ENCODE measurements around the gene OR52H1. TPM values are rescaled to one million over a fixed set of nuclear protein-coding genes. Genes with fewer than 3 reads are reported as not detected.

OR52H1 gene
- total and polyA plus RNA-seq, 9 of the 15 experiments (the other 6 are each of a cell fraction or from before 2014, with no cell fraction given), result 0.15 TPM; not detected in 8

GRCh38 chr11:5557751-5558150 lies 9.4 kb upstream of the OR52H1 start:
- H3K27me3 ChIP-seq (ENCODE audit: control insufficient read depth in 2 of 2, insufficient read depth in 2 of 2, low read length in 2 of 2), result no peaks in the 10 kb centered on the region
- ChIA-PET POLR2A (interaction anchor here (0.6 kb wide), 1 partner anchor 87 kb away, joined by 3 read pairs; no protein-coding TSS in a partner anchor), CTCF (ENCODE audit: low intra/inter-chr PET ratio) (no interaction called here)
- H3K9me3 ChIP-seq (replicated peaks; ENCODE audit: control insufficient read depth, insufficient read depth, low read depth, low read length), result no peaks in the 10 kb centered on the region
- H3K4me1 ChIP-seq (replicated peaks in 1 of 2; ENCODE audit: control insufficient read depth in 2 of 2, insufficient read depth in 2 of 2, low read length in 2 of 2), result peaks cover 0 to 8% of the 10 kb centered on the region in 2 experiments; a peak in 3 of 5 replicates
- H3K79me2 ChIP-seq (ENCODE audit: control insufficient read depth, insufficient read depth, low read length), result no peaks in the 10 kb centered on the region
- H2AFZ ChIP-seq (ENCODE audit: low read depth, low read length), result no peak overlapping the region
- no peak overlapping the region for H3K9ac ChIP-seq (ENCODE audit: insufficient read depth in 1 of 2, low read depth in 2 of 2, low read length in 2 of 2)
- no peaks in the 10 kb centered on the region for H3K36me3 ChIP-seq (ENCODE audit: control insufficient read depth, insufficient read depth, low read length)
- ATAC-seq (no peak), FAIRE-seq (no peak), DNase-seq (ENCODE audit: extremely low read depth in 1 of 4, low spot score in 3 of 4) (no peak)
- in situ Hi-C loops (cut with MboI), result no loop called here
- no peak overlapping the region for H3K4me2 ChIP-seq (ENCODE audit: insufficient read depth, low read length)
- H4K20me1 ChIP-seq (replicated peaks; ENCODE audit: control insufficient read depth, insufficient read depth, low read length), result no peaks in the 10 kb centered on the region
- BruUV-seq (replicated peaks), result no TSS peak
- H3K4me3 ChIP-seq, result no peak overlapping the region
- H3K27ac ChIP-seq (ENCODE audit: extremely low read depth, low read depth, low read length), result no peak overlapping the region
- TF ChIP-seq CC2D1A (IDR thresholded peaks at IDR 0.05) (no peak), ZNF41 (CRISPR knock-in tag; conservative IDR thresholded peaks at IDR 0.05) (no peak), TFAP4 (CRISPR knock-in tag; IDR thresholded peaks at IDR 0.05; ENCODE audit: borderline replicate concordance) (no peak), JUN (IDR thresholded peaks at IDR 0.05; ENCODE audit: borderline replicate concordance, low read depth, low read length) (no peak), JUN (CRISPR knock-in tag; IDR thresholded peaks at IDR 0.05; ENCODE audit: borderline replicate concordance) (no peak), TRIM24 (IDR thresholded peaks at IDR 0.05) (no peak), BHLHE40 (IDR thresholded peaks at IDR 0.05; ENCODE audit: low read length) (no peak), TAF15 (IDR thresholded peaks at IDR 0.05; ENCODE audit: low read depth, low read length) (no peak), XRCC3 (IDR thresholded peaks at IDR 0.05) (no peak), FOXA1 (IDR thresholded peaks at IDR 0.05; ENCODE audit: borderline replicate concordance) (no peak), MYC (IDR thresholded peaks at IDR 0.05; ENCODE audit: low read depth, low read length) (no peak), MYC (CRISPR knock-in tag; IDR thresholded peaks at IDR 0.05; ENCODE audit: borderline replicate concordance, low read depth) (no peak), SNRNP70 (optimal IDR thresholded peaks at IDR 0.05; ENCODE audit: low read depth, low read length) (no peak), ZNF644 (tag; IDR thresholded peaks at IDR 0.05; ENCODE audit: low read depth) (no peak), ZNF695 (CRISPR knock-in tag; IDR thresholded peaks at IDR 0.05) (no peak), NFRKB (IDR thresholded peaks at IDR 0.05; ENCODE audit: low read depth) (no peak), TEAD1 (CRISPR knock-in tag; IDR thresholded peaks at IDR 0.05) (no peak)
- H3K9me1 ChIP-seq (ENCODE audit: control insufficient read depth, insufficient read depth, low read length), result no peaks in the 10 kb centered on the region
- WGBS (ENCODE audit: insufficient coverage, low coverage, missing lambda C conversion rate), result 63% methylated on average over 3 of the region's 3 CpGs
- intact Hi-C loops (cut with micrococcal nuclease), result loop anchor here (5.0 to 10.0 kb wide), 2 partner anchors 173 to 265 kb away; partner anchors contain the start of gene OR51M1
